Skin epidermis (tissue), 12 donors: ENCODE data around the gene DHX34.
"Not testable (repeated sequence)": the region's sequence is repeated elsewhere in the genome, so short reads cannot be mapped to it uniquely, and the experiment has no call there.

Experiments used
- H3K27ac ChIP-seq, 21 experiments: fragments of 200-600 bp; sonication (generic) in 11 of 21; one replicate each; pipeline ENCODE4 v1.5.0; 2020; ENCODE audit warnings: mild to moderate bottlenecking in 3 of 21, inconsistent platforms in 2 of 21, moderate library complexity in 2 of 21
- H3K4me3 ChIP-seq, 7 experiments: fragments of 200-600 bp; sonication (generic) in 2 of 7; one replicate each; pipeline ENCODE4 v1.5.0; 2020; ENCODE audit warnings: inconsistent platforms in 2 of 7, mild to moderate bottlenecking in 2 of 7, moderate library complexity in 1 of 7

DHX34 gene

GRCh38 chr19:47322058-47322457 is 27.1 kb upstream of the DHX34 start:
- Histone ChIP-seq H3K4me3 (no peak overlapping the region), H3K27ac (peak overlapping the region in 2 of 21 experiments; percentile 12 to 14)

- peak overlapping the region in 1 of 7 experiments; percentile 3 for H3K4me3 ChIP-seq
- H3K27ac ChIP-seq = peak overlapping the region in 4 of 21 experiments; percentile 16 to 76 (median 55)
Observed at GRCh38 chr19:47323409-47323808, 25.7 kb upstream of the DHX34 start.

GRCh38 chr19:47323872-47324271 is 25.2 kb upstream of the DHX34 start:
- no peak overlapping the region for H3K4me3 ChIP-seq
- H3K27ac ChIP-seq = peak overlapping the region in 11 of 21 experiments; percentile 4 to 76 (median 46)

- Histone ChIP-seq H3K27ac (peak overlapping the region in 8 of 21 experiments; percentile 4 to 76 (median 54)), H3K4me3 (no peak overlapping the region)
Observed at GRCh38 chr19:47324502-47324901, 24.6 kb upstream of the DHX34 start.

- Histone ChIP-seq H3K27ac (peak overlapping the region in 13 of 21 experiments; percentile 1 to 84 (median 44)), H3K4me3 (no peak overlapping the region)
Observed at GRCh38 chr19:47330466-47330869, 18.6 kb upstream of the DHX34 start.

GRCh38 chr19:47331490-47331889 is 17.6 kb upstream of the DHX34 start:
- H3K4me3 ChIP-seq = no peak overlapping the region
- H3K27ac ChIP-seq = peak overlapping the region in 11 of 21 experiments; percentile 1 to 72 (median 26)

GRCh38 chr19:47331931-47332547 is 17.1 kb upstream of the DHX34 start, which contains the start of gene C5AR2:
Gene C5AR2, plus strand, starts transcription at chr19:47332175. Its CDS starts 8,625 bp downstream, at chr19:47340800.
- H3K4me3 ChIP-seq = no peak within 1 kb of the TSS

GRCh38 chr19:47336765-47337718 is 12.1 kb upstream of the DHX34 start:
- peak overlapping the region in 5 of 21 experiments; percentile 6 to 55 (median 10) for H3K27ac ChIP-seq
- H3K4me3 ChIP-seq = not testable (repeated sequence)

More at GRCh38 chr19:47331931-47332547, 17.1 kb upstream of the DHX34 start, which contains the start of gene C5AR2:
- H3K27ac ChIP-seq = peak within 1 kb of the TSS in 17 of 21 experiments; percentile 2 to 84 (median 39)

GRCh38 chr19:47339196-47339880 is 9.8 kb upstream of the DHX34 start:
- no peak overlapping the region for H3K27ac ChIP-seq
- no peak overlapping the region for H3K4me3 ChIP-seq

- Histone ChIP-seq H3K27ac (no peak overlapping the region), H3K4me3 (no peak overlapping the region)
Observed at GRCh38 chr19:47340477-47341208, 8.5 kb upstream of the DHX34 start.

GRCh38 chr19:47341734-47342133 is 7.4 kb upstream of the DHX34 start:
- no peak overlapping the region for H3K27ac ChIP-seq
- no peak overlapping the region for H3K4me3 ChIP-seq

- H3K27ac ChIP-seq = no peak overlapping the region
Observed at GRCh38 chr19:47343194-47343802, 5.8 kb upstream of the DHX34 start.

GRCh38 chr19:47344425-47344824 is 4.7 kb upstream of the DHX34 start:
- H3K4me3 ChIP-seq = no peak overlapping the region
- H3K27ac ChIP-seq = no peak overlapping the region

More at GRCh38 chr19:47343194-47343802, 5.8 kb upstream of the DHX34 start:
- no peak overlapping the region for H3K4me3 ChIP-seq

GRCh38 chr19:47346024-47346423 is 3.1 kb upstream of the DHX34 start:
- H3K4me3 ChIP-seq, H3K27ac ChIP-seq: not testable (repeated sequence)

GRCh38 chr19:47350630-47351029 is 1.5 kb downstream of the DHX34 start:
- H3K4me3 ChIP-seq = no peak overlapping the region
- peak overlapping the region in 1 of 21 experiments; percentile 21 for H3K27ac ChIP-seq

GRCh38 chr19:47351548-47351947 is 2.4 kb downstream of the DHX34 start:
- no peak overlapping the region for H3K4me3 ChIP-seq
- peak overlapping the region in 2 of 21 experiments; percentile 8 to 16 for H3K27ac ChIP-seq

- no peak overlapping the region for H3K4me3 ChIP-seq
- no peak overlapping the region for H3K27ac ChIP-seq
Observed at GRCh38 chr19:47352095-47352494, 3.0 kb downstream of the DHX34 start.

- Histone ChIP-seq H3K27ac (no peak overlapping the region), H3K4me3 (no peak overlapping the region)
Observed at GRCh38 chr19:47353307-47353712, 4.2 kb downstream of the DHX34 start.

GRCh38 chr19:47356900-47357299 is 7.8 kb downstream of the DHX34 start:
- no peak overlapping the region for H3K27ac ChIP-seq
- no peak overlapping the region for H3K4me3 ChIP-seq
